Mesenchymal stem cell (in vitro differentiated cells and primary cell): ENCODE data around the gene LHFPL6.

Experiments
- DNase-seq: peaks from one replicate; pipeline ENCODE4 v3.0.0-alpha.2; 2013
- H2AFZ ChIP-seq: one replicate; pipeline ENCODE4 v1.6.1; 2013; ENCODE audit warnings: low read depth, mild to moderate bottlenecking, control low read depth, inconsistent platforms, low read length, moderate library complexity
- H2AK5ac ChIP-seq: 2 replicates; pipeline ENCODE4 v1.6.1; 2013; ENCODE audit warnings: low read length, moderate library complexity, mild to moderate bottlenecking, inconsistent platforms; ENCODE audit not compliant: severe bottlenecking
- H2BK120ac ChIP-seq: one replicate; pipeline ENCODE4 v1.6.1; 2013; ENCODE audit warnings: low read depth, mild to moderate bottlenecking, inconsistent platforms, low read length, moderate library complexity
- H2BK12ac ChIP-seq, 2 experiments: one replicate each; pipeline ENCODE4 v1.6.1; 2013; ENCODE audit warnings: inconsistent platforms in 2 of 2, low read length in 2 of 2, mild to moderate bottlenecking in 2 of 2, moderate library complexity in 2 of 2, control low read depth in 1 of 2
- H2BK15ac ChIP-seq: one replicate; pipeline ENCODE4 v1.6.1; 2013; ENCODE audit warnings: mild to moderate bottlenecking, low read depth, inconsistent platforms; ENCODE audit not compliant: poor library complexity, severe bottlenecking
- H2BK5ac ChIP-seq: 2 replicates; pipeline ENCODE4 v1.6.1; 2013; ENCODE audit warnings: low read depth, mild to moderate bottlenecking, low read length, control low read depth, inconsistent platforms; ENCODE audit not compliant: poor library complexity, severe bottlenecking
- H3K14ac ChIP-seq, 2 experiments: one replicate each; pipeline ENCODE4 v1.6.1; 2013; ENCODE audit warnings: inconsistent platforms in 2 of 2, low read length in 2 of 2, control low read depth in 1 of 2, mild to moderate bottlenecking in 1 of 2, moderate library complexity in 1 of 2
- H3K18ac ChIP-seq, 2 experiments: one replicate each; pipeline ENCODE4 v1.6.1; 2013; ENCODE audit warnings: inconsistent platforms in 2 of 2, low read length in 2 of 2, control low read depth in 1 of 2, low read depth in 1 of 2, mild to moderate bottlenecking in 1 of 2
- H3K23ac ChIP-seq, 2 experiments: one replicate each; pipeline ENCODE4 v1.6.1; 2013; ENCODE audit warnings: inconsistent platforms in 2 of 2, low read length in 2 of 2, mild to moderate bottlenecking in 2 of 2, moderate library complexity in 2 of 2, control low read depth in 1 of 2
- H3K27ac ChIP-seq: 2 replicates; pipeline ENCODE4 v1.5.1; 2013; ENCODE audit warnings: mild to moderate bottlenecking, moderate library complexity, low read length, control low read depth, inconsistent platforms; ENCODE audit not compliant: poor library complexity, severe bottlenecking
- H3K27me3 ChIP-seq, 2 experiments: 2 replicates each; pipeline versions ENCODE4 v1.6.1 to v1.7.0; 2013; ENCODE audit warnings: low read length in 2 of 2, mild to moderate bottlenecking in 2 of 2, moderate library complexity in 2 of 2, control low read depth in 1 of 2, inconsistent platforms in 1 of 2; ENCODE audit not compliant: control insufficient read depth in 1 of 2, insufficient read depth in 1 of 2
- H3K36me3 ChIP-seq, 2 experiments: 2 replicates each; pipeline versions ENCODE4 v1.6.1 to v1.7.0; 2013; ENCODE audit warnings: low read length in 2 of 2, control low read depth in 1 of 2, inconsistent platforms in 1 of 2, low read depth in 1 of 2, mild to moderate bottlenecking in 1 of 2; ENCODE audit not compliant: insufficient read depth in 2 of 2, control insufficient read depth in 1 of 2
- H3K4ac ChIP-seq, 2 experiments: one replicate each; pipeline ENCODE4 v1.6.1; 2013; ENCODE audit warnings: inconsistent platforms in 2 of 2, low read length in 2 of 2, mild to moderate bottlenecking in 2 of 2, moderate library complexity in 2 of 2, control low read depth in 1 of 2, low read depth in 1 of 2
- H3K4me1 ChIP-seq: 2 replicates; pipeline ENCODE4 v1.6.1; 2013; ENCODE audit warnings: low read depth, low read length, control low read depth; ENCODE audit not compliant: control insufficient read depth, insufficient read depth
- H3K4me2 ChIP-seq: 2 replicates; pipeline ENCODE4 v1.6.1; 2013; ENCODE audit warnings: low read length, mild to moderate bottlenecking, inconsistent platforms; ENCODE audit not compliant: poor library complexity, severe bottlenecking
- H3K4me3 ChIP-seq, 2 experiments: 2 replicates each; pipeline versions ENCODE4 v1.5.1 to v1.7.0; 2013; ENCODE audit warnings: low read length in 2 of 2, mild to moderate bottlenecking in 2 of 2, control low read depth in 1 of 2, low read depth in 1 of 2; ENCODE audit not compliant: insufficient read depth in 1 of 2
- H3K79me1 ChIP-seq: replicated peaks from 2 replicates; pipeline ENCODE4 v1.6.1; 2013; ENCODE audit warnings: mild to moderate bottlenecking, control low read depth, low read length, inconsistent platforms; ENCODE audit not compliant: poor library complexity, severe bottlenecking
- H3K9ac ChIP-seq: 2 replicates; pipeline ENCODE4 v1.7.0; 2013; ENCODE audit warnings: mild to moderate bottlenecking, low read length, moderate library complexity
- H3K9me3 ChIP-seq: 2 replicates; pipeline ENCODE4 v1.7.0; 2013; ENCODE audit warnings: mild to moderate bottlenecking, low read length; ENCODE audit not compliant: control insufficient read depth
- H4K8ac ChIP-seq: one replicate; pipeline ENCODE4 v1.6.1; 2013; ENCODE audit warnings: inconsistent platforms, mild to moderate bottlenecking, low read length, moderate library complexity
- H4K91ac ChIP-seq: one replicate; pipeline ENCODE4 v1.6.1; 2013; ENCODE audit warnings: mild to moderate bottlenecking, low read length, inconsistent platforms
- WGBS: methylation state at CpG from one replicate; pipeline ENCODE4 v1.1.7; 2013; ENCODE audit warnings: mixed read lengths; 5-methylcytosine and 5-hydroxymethylcytosine counted together

LHFPL6 gene

DNA sequence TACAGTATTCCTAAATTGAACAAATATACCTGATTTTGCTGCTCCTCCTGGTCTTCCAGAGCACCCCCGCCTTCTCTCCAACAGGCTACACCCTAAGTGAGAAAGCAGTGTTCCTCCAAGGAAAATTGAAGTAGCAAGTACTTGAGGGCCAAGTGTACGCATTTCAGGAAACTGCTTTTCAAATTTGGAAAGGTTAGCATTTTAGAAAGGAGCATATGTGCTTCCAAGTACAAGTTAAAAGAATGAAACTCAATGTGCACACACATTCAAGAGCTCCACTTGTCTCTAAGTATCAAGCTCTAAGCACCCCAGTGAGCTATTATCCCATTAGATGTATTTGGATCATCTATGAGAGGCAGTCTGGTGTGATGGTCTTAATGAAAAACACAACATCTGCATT is 25.8 kb downstream of the LHFPL6 start:
- Histone ChIP-seq H2BK15ac (no peak overlapping the region), H3K27me3 (no peaks in the 10 kb centered on the region), H3K9me3 (no peaks in the 10 kb centered on the region), H2BK12ac (no peak overlapping the region), H3K4me3 (no peak overlapping the region), H2BK5ac (no peak overlapping the region), H3K23ac (no peak overlapping the region), H2BK120ac (no peak overlapping the region), H3K36me3 (no peaks in the 10 kb centered on the region), H3K4ac (no peak overlapping the region), H4K91ac (no peak overlapping the region), H3K9ac (no peak overlapping the region), H3K79me1 (peaks cover 17% of the 10 kb centered on the region), H2AFZ (no peak overlapping the region), H3K4me1 (peaks cover 2% of the 10 kb centered on the region), H3K4me2 (no peak overlapping the region), H3K27ac (no peak overlapping the region), H3K14ac (no peak overlapping the region), H3K18ac (no peak overlapping the region), H4K8ac (no peak overlapping the region), H2AK5ac (no peak overlapping the region)
- no peak for DNase-seq
- WGBS = no CpG with 5 or more reads among the region's 2 CpGs

- Histone ChIP-seq H3K9me3 (no peaks in the 10 kb centered on the region), H2AFZ (no peak overlapping the region), H3K27me3 (no peaks in the 10 kb centered on the region), H2BK15ac (no peak overlapping the region), H4K91ac (no peak overlapping the region), H3K14ac (no peak overlapping the region), H3K79me1 (peaks cover 20% of the 10 kb centered on the region), H3K4ac (no peak overlapping the region), H3K18ac (no peak overlapping the region), H3K36me3 (peaks cover 0 to 4% of the 10 kb centered on the region in 2 experiments), H3K4me3 (no peak overlapping the region), H2BK5ac (no peak overlapping the region), H2AK5ac (peak overlapping the region; percentile 9), H3K4me1 (peaks cover 4% of the 10 kb centered on the region), H3K4me2 (no peak overlapping the region), H4K8ac (no peak overlapping the region), H3K27ac (no peak overlapping the region), H3K9ac (no peak overlapping the region), H3K23ac (no peak overlapping the region), H2BK120ac (no peak overlapping the region), H2BK12ac (no peak overlapping the region)
- 89% methylated on average over 11 of the region's 11 CpGs for WGBS
- no peak for DNase-seq
These were observed 27.3 kb downstream of the LHFPL6 start for GRCh38 chr13:39575641-39576238.

- Histone ChIP-seq H2BK120ac (no peak overlapping the region), H3K18ac (peak overlapping the region in 1 of 2 experiments; percentile 18), H3K4me1 (peaks cover 2% of the 10 kb centered on the region), H3K27ac (no peak overlapping the region), H4K91ac (no peak overlapping the region), H3K4me3 (no peak overlapping the region), H2AFZ (no peak overlapping the region), H2BK12ac (no peak overlapping the region), H2AK5ac (no peak overlapping the region), H3K4ac (peak overlapping the region in 1 of 2 experiments; percentile 33), H2BK15ac (no peak overlapping the region), H3K9ac (no peak overlapping the region), H3K23ac (peak overlapping the region in 1 of 2 experiments; percentile 83), H3K4me2 (no peak overlapping the region), H3K27me3 (no peaks in the 10 kb centered on the region), H3K14ac (peak overlapping the region in 1 of 2 experiments; percentile 42), H2BK5ac (no peak overlapping the region), H4K8ac (no peak overlapping the region), H3K79me1 (peaks cover 20% of the 10 kb centered on the region), H3K36me3 (peaks cover 0 to 4% of the 10 kb centered on the region in 2 experiments), H3K9me3 (no peaks in the 10 kb centered on the region)
- no peak for DNase-seq
- WGBS = 90% methylated on average over 15 of the region's 15 CpGs
These were observed 31.4 kb downstream of the LHFPL6 start for GRCh38 chr13:39571502-39572092.

DNA sequence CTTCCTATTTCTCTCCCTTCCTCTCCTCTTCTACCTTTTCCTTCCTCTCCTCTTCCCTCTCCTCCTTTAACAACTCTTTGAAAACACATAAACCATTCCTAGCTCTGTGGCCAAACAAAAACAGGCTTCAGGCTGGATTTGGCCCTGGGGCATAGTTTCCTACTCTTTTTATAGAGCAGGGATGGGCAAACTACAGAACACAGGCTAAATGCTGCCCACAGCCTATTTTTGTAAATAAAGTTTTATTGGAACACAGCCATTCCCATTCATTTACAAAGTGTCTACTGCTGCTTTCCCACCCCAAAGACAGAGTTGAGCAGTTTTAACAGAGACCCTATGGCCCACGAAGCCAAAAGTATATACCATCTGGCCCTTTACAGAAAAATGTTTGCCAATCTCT is 35.4 kb downstream of the LHFPL6 start:
- Histone ChIP-seq H2BK5ac (no peak overlapping the region), H4K8ac (no peak overlapping the region), H3K23ac (no peak overlapping the region), H3K4me1 (peaks cover 4% of the 10 kb centered on the region), H2AFZ (no peak overlapping the region), H2BK12ac (no peak overlapping the region), H3K79me1 (peaks cover 15% of the 10 kb centered on the region), H3K18ac (no peak overlapping the region), H2BK15ac (no peak overlapping the region), H3K36me3 (peaks cover 0 to 4% of the 10 kb centered on the region in 2 experiments), H2AK5ac (no peak overlapping the region), H3K9me3 (no peaks in the 10 kb centered on the region), H3K27ac (no peak overlapping the region), H2BK120ac (no peak overlapping the region), H3K9ac (no peak overlapping the region), H4K91ac (no peak overlapping the region), H3K14ac (no peak overlapping the region), H3K4me2 (no peak overlapping the region), H3K27me3 (no peaks in the 10 kb centered on the region), H3K4me3 (no peak overlapping the region), H3K4ac (no peak overlapping the region)
- no peak for DNase-seq
- 83% methylated on average over 1 of the region's 1 CpG for WGBS
